K562 (cell line): ENCODE data around the gene C3orf52. TPM values are rescaled to one million over a fixed set of nuclear protein-coding genes. Genes with fewer than 3 reads are reported as not detected.

ENCODE experiments used
- ATAC-seq: fragments of 200-7000 bp; cut with Tn5 transposase; 3 replicates; pipeline ENCODE4 v1.9.1; 2020; ENCODE audit warnings: moderate library complexity
- BruUV-seq: library from RNA; stranded (reverse); fragments of 400-500 nt; replicated peaks from 2 replicates; lab custom pipeline; 2021; lab: Mats Ljungman, UMichigan
- CTCF ChIA-PET: fragments of 300-600 bp; formaldehyde crosslinking; extraction: SDS; loops from one replicate; lab custom pipeline; 2021; ENCODE audit warnings: low intra/inter-chr PET ratio; lab: Yijun Ruan, JAX
- POLR2A ChIA-PET: fragments of 300-600, 350-650 bp; sonication (Branson Sonifier 250); formaldehyde crosslinking; extraction: SDS; loops from one replicate; lab custom pipeline; 2021; ENCODE audit warnings: antibody characterized with exemption, inconsistent platforms; lab: Yijun Ruan, JAX
- DNase-seq, 4 experiments: peaks; one replicate each; pipeline versions ENCODE4 v3.0.0 to v3.0.0-alpha.2; 2011 to 2018; ENCODE audit warnings: low spot score in 3 of 4, mixed read lengths in 3 of 4; ENCODE audit errors: extremely low read depth in 1 of 4
- FAIRE-seq: peaks from 2 replicates; lab custom pipeline; 2011; peaks lifted over from hg19 to GRCh38; lab: Jason Lieb, UNC
- H2AFZ ChIP-seq: 2 replicates; pipeline ENCODE4 v1.6.0; 2011; ENCODE audit warnings: low read depth, low read length, control low read depth, inconsistent platforms
- H3K27ac ChIP-seq: fragments of 200-600 bp; 3 replicates; pipeline ENCODE4 v1.8.0; 2011; ENCODE audit warnings: low read depth, mild to moderate bottlenecking, control low read depth, inconsistent platforms, low read length, moderate library complexity, mixed read lengths; ENCODE audit errors: extremely low read depth
- H3K27me3 ChIP-seq, 2 experiments: fragments of 300-600 bp in 1 of 2; 2 replicates in 1 of 2; 3 replicates in 1 of 2; pipeline versions ENCODE4 v1.6.0 to v1.8.0; 2011; ENCODE audit warnings: inconsistent platforms in 2 of 2, low read length in 2 of 2, mild to moderate bottlenecking in 1 of 2, mixed read lengths in 1 of 2, moderate library complexity in 1 of 2; ENCODE audit not compliant: control insufficient read depth in 2 of 2, insufficient read depth in 2 of 2
- H3K36me3 ChIP-seq: fragments of 300-600 bp; 3 replicates; pipeline ENCODE4 v1.8.0; 2011; ENCODE audit warnings: mild to moderate bottlenecking, low read length, inconsistent platforms; ENCODE audit not compliant: control insufficient read depth, insufficient read depth
- H3K4me1 ChIP-seq, 2 experiments: fragments of 200-600 bp in 1 of 2; replicated peaks in 1 of 2; 2 replicates in 1 of 2; 3 replicates in 1 of 2; pipeline versions ENCODE4 v1.5.1 to v1.8.0; 2011; ENCODE audit warnings: inconsistent platforms in 2 of 2, low read length in 2 of 2, mild to moderate bottlenecking in 1 of 2, mixed read lengths in 1 of 2, moderate library complexity in 1 of 2; ENCODE audit not compliant: control insufficient read depth in 2 of 2, insufficient read depth in 2 of 2
- H3K4me2 ChIP-seq: 2 replicates; pipeline ENCODE4 v1.6.1; 2011; ENCODE audit warnings: low read length, control low read depth, inconsistent platforms, mixed read lengths; ENCODE audit not compliant: insufficient read depth
- H3K4me3 ChIP-seq: fragments of 200-600 bp; sonication (generic), shearing (Covaris generic); 2 replicates; pipeline ENCODE4 v1.5.1; 2016; ENCODE audit warnings: control low read depth, inconsistent platforms
- H3K79me2 ChIP-seq: fragments of 200-600 bp; 3 replicates; pipeline ENCODE4 v1.8.0; 2011; ENCODE audit warnings: low read length, inconsistent platforms; ENCODE audit not compliant: control insufficient read depth, insufficient read depth
- H3K9ac ChIP-seq, 2 experiments: 2 replicates each; pipeline versions ENCODE4 v1.6.0 to v1.6.1; 2011; ENCODE audit warnings: low read depth in 2 of 2, low read length in 2 of 2, control low read depth in 1 of 2, inconsistent platforms in 1 of 2, mild to moderate bottlenecking in 1 of 2, mixed read lengths in 1 of 2; ENCODE audit not compliant: insufficient read depth in 1 of 2
- H3K9me1 ChIP-seq: one replicate; pipeline ENCODE4 v1.6.0; 2011; ENCODE audit warnings: inconsistent platforms, mild to moderate bottlenecking, low read length, moderate library complexity; ENCODE audit not compliant: control insufficient read depth, insufficient read depth
- H3K9me3 ChIP-seq: replicated peaks from 2 replicates; pipeline ENCODE4 v1.5.1; 2011; ENCODE audit warnings: low read depth, low read length, inconsistent platforms; ENCODE audit not compliant: control insufficient read depth, insufficient read depth
- H4K20me1 ChIP-seq: replicated peaks from 2 replicates; pipeline ENCODE4 v1.6.1; 2011; ENCODE audit warnings: low read length, inconsistent platforms, mixed read lengths; ENCODE audit not compliant: control insufficient read depth, insufficient read depth
- CHD7 ChIP-seq: fragments of 200-600 bp; sonication (generic); IDR thresholded peaks from one replicate; pipeline ENCODE4 v1.6.1; 2012; ENCODE audit warnings: mild to moderate bottlenecking, low read depth, low read length, inconsistent platforms
- WGBS: fragments of 100-300 bp; shearing (Covaris generic); methylation state at CpG from one replicate; pipeline ENCODE4 v1.1.6; 2016; ENCODE audit warnings: low coverage, mixed read lengths; ENCODE audit not compliant: insufficient coverage; ENCODE audit errors: missing lambda C conversion rate; 5-methylcytosine and 5-hydroxymethylcytosine counted together
- in situ Hi-C: fragments of 300-500 bp; cut with MboI; formaldehyde crosslinking; loops from 4 replicates; pipeline ENCODE4 v1.15.0; 2018; ENCODE audit warnings: inconsistent platforms, mixed read lengths
- intact Hi-C: fragments of 100-400 bp; cut with micrococcal nuclease; formaldehyde crosslinking; loops from 2 replicates; pipeline ENCODE4 v1.14.2; 2022
- polyA plus RNA-seq, 8 experiments: library from polyadenylated mRNA; depleted of rRNA in 4 of 8; stranded (reverse) in 5 of 8; unstranded in 3 of 8; fragments of >200 nt; fragmentation: Nextera tagmentation in 2 of 8; fragmentation: Illumina TruSeq in 1 of 8; extraction: Ambion mirVana in 2 of 8; extraction: Trizol in 1 of 8; gene quantifications; 2 replicates each; pipeline versions ENCODE4 v1.2.1 to v1.2.3, GENCODE V29; 2011 to 2014; ENCODE audit warnings: inconsistent platforms in 1 of 8, missing spikeins in 1 of 8
- total RNA-seq, 7 experiments: library from RNA; depleted of rRNA in 6 of 7; stranded (reverse); fragments of >200 nt in 6 of 7; fragmentation: Illumina TruSeq in 2 of 7; extraction: Trizol in 2 of 7; gene quantifications; 2 replicates each; pipeline versions ENCODE4 v1.2.1 to v1.2.3, GENCODE V29; 2011 to 2021; ENCODE audit warnings: low replicate concordance in 1 of 7

C3orf52 gene
- total and polyA plus RNA-seq, 9 of the 15 experiments (the other 6 are each of a cell fraction or from before 2014, with no cell fraction given), result 2.8 to 6.1 (median 3.8) TPM

GRCh38 chr3:112149136-112149535 is 62.9 kb downstream of the C3orf52 start:
- H3K9me1 ChIP-seq, result no peaks in the 10 kb centered on the region
- H2AFZ ChIP-seq, result no peak overlapping the region
- DNase-seq, result no peak
- no peak overlapping the region for H3K27ac ChIP-seq
- H3K9me3 ChIP-seq, result no peaks in the 10 kb centered on the region
- no peaks in the 10 kb centered on the region for H3K79me2 ChIP-seq
- FAIRE-seq, result no peak
- H3K4me1 ChIP-seq, result no peaks in the 10 kb centered on the region
- H3K36me3 ChIP-seq, result no peaks in the 10 kb centered on the region
- intact Hi-C loops (no loop called here), in situ Hi-C loops (no loop called here)
- no CpG with 5 or more reads among the region's 1 CpG for WGBS
- no TSS peak for BruUV-seq
- ATAC-seq, result no peak
- ChIA-PET CTCF (no interaction called here), POLR2A (no interaction called here)
- no peak for TF ChIP-seq CHD7
- H4K20me1 ChIP-seq, result no peaks in the 10 kb centered on the region
- no peak overlapping the region for H3K4me3 ChIP-seq
- H3K4me2 ChIP-seq, result no peak overlapping the region
- H3K27me3 ChIP-seq, result no peaks in the 10 kb centered on the region
- no peak overlapping the region for H3K9ac ChIP-seq
